Measurements from ENCODE around the gene GRHL1.
A peak's percentile ranks its signal among the peaks of the same experiment; 100 is the strongest.

The GRHL1 gene

GRCh38 chr2:9993488-9994165 lies 42.1 kb downstream of the GRHL1 start:
- no peak overlapping the region for H3K4me3 ChIP-seq (ENCODE audit: low read length)
- DNase-seq (ENCODE audit: low read depth): peak; percentile 85
- TF ChIP-seq CTCF (conservative IDR thresholded peaks at IDR 0.05; ENCODE audit: low read length): peak; percentile 56

- DNase-seq (ENCODE audit: low read depth): no peak
- TF ChIP-seq CTCF (conservative IDR thresholded peaks at IDR 0.05; ENCODE audit: low read length): no peak
- H3K4me3 ChIP-seq (ENCODE audit: low read length): no peak overlapping the region
Measured at GRCh38 chr2:9994462-9994861, 43.0 kb downstream of the GRHL1 start.

- TF ChIP-seq CTCF (conservative IDR thresholded peaks at IDR 0.05; ENCODE audit: low read length): no peak
- no peak for DNase-seq (ENCODE audit: low read depth)
- no peak overlapping the region for H3K4me3 ChIP-seq (ENCODE audit: low read length)
Measured at GRCh38 chr2:9995059-9995458, 43.6 kb downstream of the GRHL1 start.

- TF ChIP-seq CTCF (conservative IDR thresholded peaks at IDR 0.05; ENCODE audit: low read length): no peak
Measured at GRCh38 chr2:9996321-9996720, 44.8 kb downstream of the GRHL1 start.

GRCh38 chr2:9997936-9998335 lies 46.4 kb downstream of the GRHL1 start:
- no peak for DNase-seq (ENCODE audit: low read depth)
- H3K4me3 ChIP-seq (ENCODE audit: low read length): no peak overlapping the region
- no peak for TF ChIP-seq CTCF (conservative IDR thresholded peaks at IDR 0.05; ENCODE audit: low read length)

More at GRCh38 chr2:9996321-9996720, 44.8 kb downstream of the GRHL1 start:
- no peak for DNase-seq (ENCODE audit: low read depth)
- H3K4me3 ChIP-seq (ENCODE audit: low read length): no peak overlapping the region

- H3K4me3 ChIP-seq (ENCODE audit: low read length): no peak overlapping the region
- no peak for TF ChIP-seq CTCF (conservative IDR thresholded peaks at IDR 0.05; ENCODE audit: low read length)
Measured at GRCh38 chr2:9998916-9999654, 47.6 kb downstream of the GRHL1 start.

GRCh38 chr2:9999693-10000092 lies 48.2 kb downstream of the GRHL1 start:
- no peak overlapping the region for H3K4me3 ChIP-seq (ENCODE audit: low read length)
- TF ChIP-seq CTCF (conservative IDR thresholded peaks at IDR 0.05; ENCODE audit: low read length): no peak
- DNase-seq (ENCODE audit: low read depth): no peak

More at GRCh38 chr2:9998916-9999654, 47.6 kb downstream of the GRHL1 start:
- no peak for DNase-seq (ENCODE audit: low read depth)

Measured in AG10803 (cell line).